HG03457 (cell line): ENCODE data around the gene PPP1R10.
A peak's percentile ranks its signal among the peaks of the same experiment; 100 is the strongest.

Experiments used
- ATAC-seq: cut with Tn5 transposase; IDR thresholded peaks from one replicate; pipeline ENCODE4 v1.9.1; 2021; ENCODE audit warnings: moderate number of reproducible peaks; ENCODE audit not compliant: unreplicated experiment

PPP1R10 gene

DNA sequence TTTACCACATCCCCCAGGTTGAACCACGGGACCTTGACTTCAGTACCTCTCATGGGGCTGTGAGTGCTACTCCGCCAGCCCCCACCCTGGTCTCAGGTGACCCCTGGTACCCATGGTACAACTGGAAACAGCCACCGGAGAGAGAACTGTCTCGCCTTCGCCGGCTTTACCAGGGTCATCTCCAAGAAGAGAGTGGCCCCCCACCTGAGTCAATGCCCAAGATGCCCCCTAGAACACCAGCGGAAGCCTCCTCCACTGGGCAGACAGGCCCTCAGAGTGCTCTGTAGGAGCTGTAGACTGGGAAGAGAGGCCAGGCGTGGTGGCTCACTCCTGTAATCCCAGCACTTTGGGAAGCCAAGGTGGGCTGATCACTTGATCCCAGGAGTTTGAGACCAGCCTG lies 8.5 kb upstream of the PPP1R10 start:
- no peak for ATAC-seq

- no peak for ATAC-seq
Measured at GRCh38 chr6:30619561-30619960, 2.5 kb upstream of the PPP1R10 start.

GRCh38 chr6:30618270-30618797 lies 1.3 kb upstream of the PPP1R10 start:
- no peak for ATAC-seq

DNA sequence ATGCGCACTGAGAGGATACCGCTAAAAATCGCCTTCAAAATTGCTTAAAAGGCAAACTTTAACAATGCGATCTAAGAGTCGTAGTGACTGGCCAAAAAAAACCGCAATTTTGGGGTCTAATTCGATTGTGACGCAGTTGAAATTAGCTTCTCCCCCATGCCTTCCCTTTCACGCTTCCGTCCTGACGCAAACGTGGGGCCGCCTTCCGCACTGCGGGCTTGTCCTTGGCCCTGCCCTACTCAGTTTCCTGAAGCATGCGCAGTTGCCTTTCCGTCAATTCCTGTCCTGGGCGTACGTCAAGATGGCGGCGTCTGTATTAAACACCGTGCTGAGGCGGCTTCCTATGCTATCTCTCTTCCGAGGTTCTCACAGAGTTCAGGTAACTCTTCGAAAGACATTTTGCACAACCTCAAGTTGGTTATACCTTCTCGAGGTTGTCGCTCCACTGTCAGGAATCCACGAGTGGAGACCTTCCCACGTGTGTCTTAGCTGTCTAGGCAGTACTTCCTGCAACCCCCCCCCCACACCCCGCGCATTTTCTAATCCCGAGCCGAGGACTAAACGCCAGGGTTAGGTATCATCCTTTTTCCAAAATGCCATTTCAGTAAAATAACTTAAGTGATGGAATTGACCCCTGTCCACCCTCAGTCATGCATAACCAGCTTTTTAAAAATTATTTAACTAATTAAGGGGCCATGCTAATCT lies 674 bp upstream of the PPP1R10 start, which contains the start of gene MRPS18B:
Gene MRPS18B (plus strand): TSS at position 276 of the 705 bp plus-strand sequence. CDS start 26 bp downstream, at position 302.
- peak; percentile 53 for ATAC-seq

GRCh38 chr6:30615958-30616810 lies 859 bp downstream of the PPP1R10 start:
- ATAC-seq, result no peak

GRCh38 chr6:30615219-30615957 lies 1.7 kb downstream of the PPP1R10 start:
- ATAC-seq, result no peak

DNA sequence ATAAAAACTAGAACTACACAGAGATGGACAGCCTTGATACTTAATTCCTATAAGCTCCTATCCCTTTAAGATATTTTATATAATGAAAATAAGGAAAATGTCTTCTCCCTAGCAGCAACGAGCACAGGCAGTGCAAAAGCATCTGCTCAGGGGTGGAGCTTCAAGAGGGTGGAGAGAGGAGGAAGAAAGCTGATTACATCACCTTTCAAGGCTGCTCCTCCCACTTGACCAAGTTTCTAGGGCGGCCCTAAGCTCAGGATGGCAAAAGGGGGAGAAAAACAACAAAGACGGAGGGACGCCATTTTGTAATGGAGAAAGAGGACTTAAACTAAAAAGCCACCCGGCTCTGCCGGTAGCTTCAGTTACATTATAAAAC lies 2.2 kb downstream of the PPP1R10 start:
- ATAC-seq, result peak; percentile 34

DNA sequence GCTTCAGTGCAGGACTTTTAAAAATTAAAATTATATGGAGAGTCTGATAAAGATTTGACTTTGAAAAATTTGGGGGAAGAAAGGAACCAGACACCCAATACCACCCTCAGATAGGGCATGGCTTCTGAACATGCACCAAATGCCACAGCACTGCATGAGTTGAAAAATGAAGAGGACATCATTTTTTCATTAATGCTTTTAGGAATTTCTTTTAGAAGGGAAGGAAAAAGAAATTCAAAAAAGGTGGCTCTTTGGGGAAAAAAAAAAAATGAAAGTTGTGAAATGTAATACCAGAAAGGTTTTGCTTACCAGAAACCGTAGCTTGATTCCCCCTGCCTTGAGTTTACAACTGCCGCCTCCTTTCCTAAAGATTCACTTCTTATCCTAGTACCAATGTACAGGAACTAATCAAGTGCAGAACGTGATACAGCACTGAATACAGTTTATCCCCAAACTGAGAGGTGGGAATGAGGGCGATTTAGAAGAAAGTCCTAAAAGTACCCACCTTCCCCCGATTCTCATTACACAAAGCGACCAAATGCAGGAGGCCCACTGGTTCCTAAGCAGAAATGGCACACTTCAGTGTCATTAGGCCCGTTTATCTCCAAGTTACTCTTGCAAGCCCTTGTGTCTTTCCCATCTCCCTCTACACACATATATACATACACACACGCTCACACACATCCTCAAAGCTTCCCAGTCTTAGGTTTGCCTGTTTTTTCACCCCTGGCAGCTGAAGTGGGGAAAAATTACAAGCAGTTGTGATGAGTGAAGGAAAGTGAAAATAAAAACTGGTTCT lies 2.8 kb downstream of the PPP1R10 start:
- ATAC-seq, result no peak

DNA sequence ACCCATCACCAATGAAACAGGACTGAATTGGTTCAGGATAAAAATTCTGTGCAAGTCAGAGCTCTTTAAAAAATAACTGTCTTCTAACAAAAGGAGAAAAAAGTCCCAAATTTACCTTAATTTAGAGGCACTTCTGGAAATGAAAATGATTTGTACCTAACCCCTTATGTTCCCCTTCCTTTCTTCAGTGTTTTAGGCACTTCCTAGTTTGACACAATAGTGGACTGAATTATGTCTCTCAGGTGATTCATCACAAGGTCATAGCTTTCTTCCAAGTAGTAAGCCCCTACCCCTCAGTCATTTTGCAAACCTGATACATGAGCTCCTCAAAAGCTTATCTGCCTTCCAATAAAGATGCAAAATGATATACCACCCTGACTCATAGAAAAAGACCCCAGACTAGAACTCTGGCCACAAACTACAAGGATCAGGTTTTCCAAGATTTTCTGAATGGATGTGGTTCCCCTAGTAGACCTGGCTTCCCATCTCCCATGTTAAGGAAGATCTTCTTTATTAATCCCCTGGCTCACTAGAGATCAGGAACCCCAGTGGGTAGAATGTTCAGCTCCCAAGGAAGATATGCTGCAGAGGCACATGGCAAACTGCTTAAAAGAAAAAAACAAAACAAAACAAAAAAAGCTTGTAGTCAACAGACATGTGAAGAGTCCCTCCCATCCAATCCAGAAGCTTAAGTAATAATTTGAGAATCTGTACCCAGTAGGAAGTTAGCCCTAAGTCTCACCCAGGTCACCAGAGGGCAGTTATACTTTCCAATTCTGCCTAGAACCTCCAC lies 3.6 kb downstream of the PPP1R10 start:
- ATAC-seq, result no peak

- no peak for ATAC-seq
Measured at GRCh38 chr6:30612687-30613248, 4.3 kb downstream of the PPP1R10 start.

DNA sequence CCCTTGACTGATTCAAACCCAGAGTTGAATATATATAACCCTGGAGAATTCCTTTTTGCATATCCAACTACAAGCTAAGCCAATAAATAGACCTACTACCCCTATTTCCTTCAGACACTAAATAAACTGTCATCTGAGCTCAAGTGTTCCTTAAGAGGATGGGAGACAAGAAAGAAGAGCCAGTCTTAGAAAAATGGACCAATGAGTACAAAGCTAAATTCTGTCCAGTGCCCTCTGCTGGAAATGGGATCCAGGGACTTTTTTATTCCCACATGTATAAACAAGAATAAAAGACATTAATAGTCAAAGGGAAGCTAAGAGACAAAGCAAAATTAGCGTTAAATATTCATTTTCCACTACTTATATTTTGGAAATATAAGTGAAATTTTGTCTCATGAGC lies 4.8 kb downstream of the PPP1R10 start:
- ATAC-seq, result no peak

- ATAC-seq, result no peak
Measured at GRCh38 chr6:30611856-30612194, 5.2 kb downstream of the PPP1R10 start.

DNA sequence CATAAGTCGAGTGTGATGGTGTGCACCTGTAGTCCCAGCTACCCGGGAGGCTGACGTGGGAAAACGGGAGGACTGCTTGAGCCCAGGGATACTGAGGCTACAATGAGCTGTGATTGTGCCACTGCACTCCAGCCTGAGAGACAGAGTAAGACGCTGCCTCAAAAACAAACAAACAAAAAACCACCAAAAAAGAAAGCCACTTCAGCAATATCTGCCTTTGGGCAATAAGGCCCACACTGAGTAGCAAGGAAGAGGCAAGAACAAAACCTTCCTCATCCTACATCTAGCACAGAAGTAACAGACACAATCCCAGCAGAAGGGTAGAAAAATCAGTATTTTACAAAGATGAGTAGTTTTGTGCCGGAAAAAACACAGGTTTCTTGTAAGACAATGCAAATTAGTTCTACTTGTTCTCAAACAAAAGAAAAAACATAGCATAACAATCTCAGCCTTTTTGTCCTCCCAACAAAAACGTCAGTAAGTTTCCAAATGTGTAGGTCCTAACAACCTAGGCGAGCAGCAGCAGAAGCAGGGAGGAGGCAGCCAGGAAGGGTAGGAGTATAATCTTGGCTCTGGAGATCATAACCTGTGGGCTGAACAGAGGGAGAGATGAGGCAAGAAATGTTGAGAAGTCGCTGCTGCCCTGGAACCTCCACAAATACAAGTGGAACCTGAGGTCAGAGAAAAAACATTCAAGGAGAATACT lies 5.7 kb downstream of the PPP1R10 start:
- ATAC-seq, result no peak

DNA sequence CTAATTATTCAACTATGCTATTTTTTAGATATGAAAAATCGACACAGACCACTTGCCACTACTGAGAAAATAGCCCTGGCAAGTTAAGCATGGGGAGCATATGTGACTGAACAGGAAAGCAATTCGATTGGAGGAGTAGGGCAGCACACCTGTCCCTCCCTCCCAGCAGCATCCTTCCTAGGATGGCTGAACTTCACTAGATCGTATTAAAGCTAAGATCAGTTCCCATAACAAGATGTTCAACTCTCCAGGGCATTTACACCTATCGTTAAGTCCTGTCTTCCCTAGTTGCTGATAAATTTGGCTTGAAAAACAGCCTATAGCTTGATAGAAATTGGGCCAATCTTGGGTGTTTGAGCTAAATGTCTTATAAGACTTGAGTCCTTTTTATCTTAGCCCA lies 7.0 kb downstream of the PPP1R10 start:
- ATAC-seq, result no peak

GRCh38 chr6:30603961-30604360 lies 13.1 kb downstream of the PPP1R10 start:
- ATAC-seq, result no peak

- no peak for ATAC-seq
Measured at GRCh38 chr6:30601815-30602641, 15.0 kb downstream of the PPP1R10 start.

GRCh38 chr6:30601436-30601814 lies 15.6 kb downstream of the PPP1R10 start:
- no peak for ATAC-seq

DNA sequence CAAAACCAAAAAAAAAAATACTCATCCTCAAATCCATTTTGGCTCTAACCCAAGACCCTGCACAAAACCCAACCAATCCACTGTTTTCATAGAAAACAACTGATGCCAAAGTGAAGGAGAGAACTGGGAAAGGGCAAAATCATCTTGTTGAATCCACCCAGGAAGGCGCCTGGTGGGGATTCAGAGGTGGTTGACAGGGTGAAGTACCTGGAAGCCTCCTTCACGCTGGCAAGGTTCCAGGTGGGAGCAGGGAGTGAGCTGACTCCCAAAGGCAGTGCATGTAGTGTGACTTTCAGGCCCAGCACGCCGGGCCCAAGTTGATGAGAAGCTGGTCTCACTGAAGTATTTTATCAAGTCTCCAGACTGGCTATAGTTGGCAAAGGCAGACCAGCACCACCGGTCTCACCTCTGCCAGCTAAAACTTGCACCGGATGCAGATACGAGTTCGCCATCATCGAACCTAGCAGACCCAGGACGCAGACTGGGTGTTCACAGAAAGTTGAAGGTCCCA lies 16.5 kb downstream of the PPP1R10 start:
- no peak for ATAC-seq
